Endothelial cell of umbilical vein (primary cell): ENCODE data around the gene SPATA33. TPM values are rescaled to one million over a fixed set of nuclear protein-coding genes. Genes with fewer than 3 reads are reported as not detected.

Experiments
- BruUV-seq: library from RNA; stranded (reverse); fragments of 400-500 nt; replicated peaks from 2 replicates; lab custom pipeline; 2021; lab: Mats Ljungman, UMichigan
- CTCF ChIA-PET: fragments of 300-600, 350-600 bp; sonication (Branson Sonifier 250); formaldehyde crosslinking; loops from one replicate; lab custom pipeline; 2021; ENCODE audit warnings: antibody characterized with exemption, inconsistent platforms; lab: Charles Lee
- POLR2A ChIA-PET: fragments of 300-600, 350-600 bp; sonication (Branson Sonifier 250); formaldehyde crosslinking; loops from one replicate; lab custom pipeline; 2021; ENCODE audit warnings: antibody characterized with exemption, inconsistent platforms; lab: Charles Lee
- DNase-seq: peaks from one replicate; pipeline ENCODE4 v3.0.0-alpha.2; 2011; ENCODE audit warnings: low read depth, low spot score
- FAIRE-seq: peaks from 2 replicates; lab custom pipeline; 2011; peaks lifted over from hg19 to GRCh38; lab: Jason Lieb, UNC
- H2AFZ ChIP-seq: 2 replicates; pipeline ENCODE4 v1.6.0; 2012; ENCODE audit warnings: low read depth, low read length, control low read depth, inconsistent platforms
- H3K27ac ChIP-seq: 2 replicates; pipeline ENCODE4 v1.5.1; 2011; ENCODE audit warnings: low read depth, mild to moderate bottlenecking, control low read depth, low read length, moderate library complexity; ENCODE audit not compliant: insufficient read depth
- H3K27me3 ChIP-seq, 2 experiments: 2 replicates each; pipeline versions ENCODE4 v1.6.0 to v1.6.1; 2011; ENCODE audit warnings: low read length in 2 of 2, mixed read lengths in 1 of 2; ENCODE audit not compliant: control insufficient read depth in 2 of 2, insufficient read depth in 2 of 2
- H3K36me3 ChIP-seq, 2 experiments: 2 replicates in 1 of 2; 3 replicates in 1 of 2; pipeline ENCODE4 v1.5.1; 2011; ENCODE audit warnings: low read length in 2 of 2, mild to moderate bottlenecking in 1 of 2, moderate library complexity in 1 of 2; ENCODE audit not compliant: control insufficient read depth in 2 of 2, insufficient read depth in 2 of 2; ENCODE audit errors: extremely low read depth in 1 of 2
- H3K4me1 ChIP-seq: 3 replicates; pipeline ENCODE4 v1.5.1; 2011; ENCODE audit warnings: mild to moderate bottlenecking, low read length; ENCODE audit not compliant: control insufficient read depth, insufficient read depth; ENCODE audit errors: extremely low read depth
- H3K4me2 ChIP-seq: 2 replicates; pipeline ENCODE4 v1.6.1; 2011; ENCODE audit warnings: low read length, control low read depth, mixed read lengths; ENCODE audit not compliant: insufficient read depth
- H3K4me3 ChIP-seq, 3 experiments: fragments of 200-600 bp in 1 of 3; sonication (generic), shearing (Covaris generic) in 1 of 3; replicated peaks in 1 of 3; 2 replicates each; pipeline ENCODE4 v1.5.1; 2011 to 2016; ENCODE audit warnings: control low read depth in 3 of 3, low read length in 3 of 3, mild to moderate bottlenecking in 2 of 3, inconsistent platforms in 1 of 3, low read depth in 1 of 3, moderate library complexity in 1 of 3; ENCODE audit not compliant: insufficient read depth in 1 of 3
- H3K79me2 ChIP-seq: 2 replicates; pipeline ENCODE4 v1.6.0; 2012; ENCODE audit warnings: low read length, inconsistent platforms; ENCODE audit not compliant: control insufficient read depth, insufficient read depth
- H3K9ac ChIP-seq: replicated peaks from 2 replicates; pipeline ENCODE3; 2011; ENCODE audit warnings: low read length, control low read depth; ENCODE audit not compliant: insufficient read depth; ENCODE audit errors: extremely low read depth
- H3K9me1 ChIP-seq: replicated peaks from 3 replicates; pipeline ENCODE4 v1.6.0; 2011; ENCODE audit warnings: mild to moderate bottlenecking, low read length; ENCODE audit not compliant: control insufficient read depth, insufficient read depth; ENCODE audit errors: extremely low read depth
- H3K9me3 ChIP-seq: replicated peaks from 2 replicates; pipeline ENCODE4 v1.5.1; 2012; ENCODE audit warnings: low read length, inconsistent platforms; ENCODE audit not compliant: control insufficient read depth, insufficient read depth
- H4K20me1 ChIP-seq: replicated peaks from 2 replicates; pipeline ENCODE3; 2011; ENCODE audit warnings: mild to moderate bottlenecking, low read length; ENCODE audit not compliant: control insufficient read depth, insufficient read depth; ENCODE audit errors: extremely low read depth
- CTCF ChIP-seq, 2 donors: IDR thresholded peaks; 1 replicate in 1 of 2; 2 replicates in 1 of 2; pipeline ENCODE4 v1.5.1; 2011; ENCODE audit warnings: low read length in 2 of 2, mild to moderate bottlenecking in 2 of 2, moderate library complexity in 2 of 2, control low read depth in 1 of 2, inconsistent platforms in 1 of 2, low read depth in 1 of 2; ENCODE audit not compliant: insufficient read depth in 1 of 2; ENCODE audit errors: extremely low read depth in 1 of 2
- EZH2 ChIP-seq: IDR thresholded peaks from 2 replicates; pipeline ENCODE4 v1.6.1; 2012; ENCODE audit warnings: borderline replicate concordance, low read depth, mild to moderate bottlenecking, moderate library complexity, low read length, inconsistent platforms; ENCODE audit not compliant: severe bottlenecking
- FOS ChIP-seq: IDR thresholded peaks from 2 replicates; pipeline ENCODE4 v1.6.1; 2011; ENCODE audit warnings: mild to moderate bottlenecking, low read length, moderate library complexity, borderline replicate concordance; ENCODE audit not compliant: insufficient read depth
- GATA2 ChIP-seq: IDR thresholded peaks from 2 replicates; pipeline ENCODE4 v1.7.0; 2011; ENCODE audit warnings: low read depth, mild to moderate bottlenecking, moderate library complexity, mixed read lengths, low read length; ENCODE audit not compliant: insufficient read length, insufficient read depth
- JUN ChIP-seq: IDR thresholded peaks from 2 replicates; pipeline ENCODE4 v1.6.1; 2011; ENCODE audit warnings: borderline replicate concordance, low read depth; ENCODE audit not compliant: insufficient read length, insufficient read depth
- MYC ChIP-seq: IDR thresholded peaks from one replicate; pipeline ENCODE4 v1.6.1; 2011; ENCODE audit warnings: mild to moderate bottlenecking, low read depth, low read length
- POLR2A ChIP-seq: IDR thresholded peaks from 2 replicates; pipeline ENCODE4 v1.6.1; 2012; ENCODE audit warnings: low read depth, mild to moderate bottlenecking, control low read depth, low read length
- POLR2AphosphoS5 ChIP-seq: IDR thresholded peaks from 2 replicates; pipeline ENCODE4 v1.6.1; 2012; ENCODE audit warnings: low read depth, mild to moderate bottlenecking, control low read depth, low read length, moderate library complexity; ENCODE audit not compliant: insufficient read depth
- dilution Hi-C: fragments of 300-500 bp; cut with MboI; formaldehyde crosslinking; loops from one replicate; pipeline ENCODE4 v1.15.0; 2019; ENCODE audit warnings: low sequenced_read_pairs; ENCODE audit not compliant: extremely low pct_ligation_motif_present
- intact Hi-C: fragments of 100-400 bp; cut with micrococcal nuclease; formaldehyde crosslinking; loops from one replicate; pipeline ENCODE4 v1.10.0; 2022
- polyA plus RNA-seq, 4 experiments: library from polyadenylated mRNA; depleted of rRNA in 3 of 4; stranded (reverse) in 3 of 4; unstranded in 1 of 4; fragments of >200 nt; gene quantifications; 2 replicates each; pipeline versions ENCODE4 v1.2.1 to v1.2.3, GENCODE V29; 2011 to 2012; ENCODE audit warnings: missing spikeins in 1 of 4
- total RNA-seq: library from RNA; stranded (reverse); gene quantifications from 2 replicates; pipeline ENCODE4 v1.2.3, GENCODE V29; 2021
- TF ChIP-seq, protein P1 (sequence below): IDR thresholded peaks from 2 replicates; pipeline ENCODE4 v1.6.1; 2011; ENCODE audit not compliant: insufficient read depth, insufficient read length

SPATA33 gene
- total and polyA plus RNA-seq, 2 donors (not counting 3 experiments of a cell fraction or from before 2014, with no cell fraction given), result 3.5 to 11.4 TPM

DNA sequence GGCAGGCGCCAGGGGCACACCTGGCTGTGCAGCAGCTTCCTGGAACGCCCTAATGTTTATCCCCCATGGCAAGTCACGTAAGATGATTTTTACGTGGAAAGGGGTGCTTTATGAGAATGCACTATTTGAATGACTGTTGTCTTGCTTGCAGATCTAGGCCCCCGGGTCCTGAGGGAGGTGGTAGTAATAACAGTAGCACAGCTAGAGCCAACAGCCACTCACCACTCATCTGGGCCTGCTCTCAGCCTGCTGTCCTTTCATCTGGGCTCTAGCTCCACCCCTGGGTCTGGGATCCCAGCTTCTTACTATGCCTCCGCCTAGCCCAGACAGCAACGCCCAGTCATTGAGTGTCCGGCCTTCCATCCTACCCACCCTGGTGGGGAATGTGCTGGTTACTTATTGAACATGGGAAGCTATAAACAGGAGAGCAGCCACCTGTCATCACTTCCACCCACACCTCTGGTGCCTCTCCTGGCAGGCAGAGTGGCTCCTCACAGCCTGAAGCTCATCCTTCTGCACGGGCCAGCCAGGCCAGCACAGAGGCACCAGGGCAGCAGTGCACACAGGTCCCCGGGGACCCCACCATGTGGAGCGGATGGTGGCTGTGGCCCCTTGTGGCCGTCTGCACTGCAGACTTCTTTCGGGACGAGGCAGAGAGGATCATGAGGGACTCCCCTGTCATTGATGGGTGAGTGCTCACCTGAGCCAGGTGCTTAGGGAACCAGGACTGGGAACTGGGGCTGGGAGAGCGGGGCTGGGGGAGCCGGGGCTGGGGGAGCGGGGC is 27.6 kb upstream of the SPATA33 start:
- no peak overlapping the region for H2AFZ ChIP-seq
- intact Hi-C loops, result no loop called here
- no peak overlapping the region for H3K27ac ChIP-seq
- H3K36me3 ChIP-seq, result no peaks in the 10 kb centered on the region
- ChIA-PET POLR2A (no interaction called here), CTCF (interaction anchor here (1.3 to 2.9 kb wide), 2 partner anchors 13 to 15 kb away, joined by 3 to 15 read pairs; no protein-coding TSS in a partner anchor)
- no peaks in the 10 kb centered on the region for H3K9me3 ChIP-seq
- no peak overlapping the region for H3K4me2 ChIP-seq
- H3K4me3 ChIP-seq, result no peak overlapping the region
- no peak overlapping the region for H3K9ac ChIP-seq
- H3K4me1 ChIP-seq, result no peaks in the 10 kb centered on the region
- BruUV-seq, result no TSS peak
- H3K27me3 ChIP-seq, result peaks cover 0 to 15% of the 10 kb centered on the region in 2 experiments
- H4K20me1 ChIP-seq, result no peaks in the 10 kb centered on the region
- DNase-seq (no peak), FAIRE-seq (no peak)
- no peaks in the 10 kb centered on the region for H3K9me1 ChIP-seq
- dilution Hi-C loops, result no loop called here
- TF ChIP-seq JUN (no peak), POLR2A (no peak), EZH2 (no peak), CTCF (IDR thresholded peaks at IDR 0.05; ENCODE audit: extremely low read depth in 1 of 2, insufficient read depth in 1 of 2, low read depth in 1 of 2, low read length in 2 of 2) (no peak), POLR2AphosphoS5 (no peak), MYC (no peak), GATA2 (no peak), FOS (no peak)
- TF ChIP-seq, protein P1, sequence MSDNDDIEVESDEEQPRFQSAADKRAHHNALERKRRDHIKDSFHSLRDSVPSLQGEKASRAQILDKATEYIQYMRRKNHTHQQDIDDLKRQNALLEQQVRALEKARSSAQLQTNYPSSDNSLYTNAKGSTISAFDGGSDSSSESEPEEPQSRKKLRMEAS, result no peak
- no peaks in the 10 kb centered on the region for H3K79me2 ChIP-seq
